PFSK-1 (cell line): ENCODE results near the gene PPM1N. TPM values are rescaled to one million over a fixed set of nuclear protein-coding genes. Genes with fewer than 3 reads are reported as not detected.

Source experiments
- FOXP2 ChIP-seq: optimal IDR thresholded peaks from 2 replicates; pipeline ENCODE3; 2011; ENCODE audit warnings: borderline replicate concordance, control low read depth, inconsistent platforms; ENCODE audit not compliant: insufficient read depth; ENCODE audit errors: extremely low read length, extremely low read depth
- POLR2AphosphoS5 ChIP-seq: IDR thresholded peaks from 2 replicates; pipeline ENCODE4 v1.6.1; 2012; ENCODE audit warnings: low read depth, mild to moderate bottlenecking, control low read depth, low read length, moderate library complexity
- SIN3A ChIP-seq: IDR thresholded peaks from 2 replicates; pipeline ENCODE4 v1.6.1; 2012; ENCODE audit warnings: mild to moderate bottlenecking, low read length, moderate library complexity, borderline replicate concordance; ENCODE audit not compliant: insufficient read depth
- TAF1 ChIP-seq: IDR thresholded peaks from 2 replicates; pipeline ENCODE4 v1.6.1; 2012; ENCODE audit warnings: low read length, control low read depth, borderline replicate concordance; ENCODE audit not compliant: insufficient read depth
- polyA plus RNA-seq: library from polyadenylated mRNA; unstranded; fragments of >200 nt; gene quantifications from one replicate; pipeline ENCODE4 v1.2.1, GENCODE V29; 2012; ENCODE audit warnings: low read depth, missing spikeins; ENCODE audit not compliant: insufficient read length
- TF ChIP-seq, protein P1 (sequence below), 2 experiments: IDR thresholded peaks; 2 replicates each; pipeline versions ENCODE4 v1.6.1 to v1.8.0; 2011 to 2012; ENCODE audit warnings: low read depth in 2 of 2, low read length in 2 of 2, control low read depth in 1 of 2, inconsistent platforms in 1 of 2, mild to moderate bottlenecking in 1 of 2, moderate library complexity in 1 of 2; ENCODE audit not compliant: insufficient read depth in 1 of 2

PPM1N gene, protein sequence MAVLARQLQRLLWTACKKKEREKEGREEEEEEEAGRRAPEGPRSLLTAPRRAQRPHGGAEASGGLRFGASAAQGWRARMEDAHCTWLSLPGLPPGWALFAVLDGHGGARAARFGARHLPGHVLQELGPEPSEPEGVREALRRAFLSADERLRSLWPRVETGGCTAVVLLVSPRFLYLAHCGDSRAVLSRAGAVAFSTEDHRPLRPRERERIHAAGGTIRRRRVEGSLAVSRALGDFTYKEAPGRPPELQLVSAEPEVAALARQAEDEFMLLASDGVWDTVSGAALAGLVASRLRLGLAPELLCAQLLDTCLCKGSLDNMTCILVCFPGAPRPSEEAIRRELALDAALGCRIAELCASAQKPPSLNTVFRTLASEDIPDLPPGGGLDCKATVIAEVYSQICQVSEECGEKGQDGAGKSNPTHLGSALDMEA
- 5.8 TPM for polyA plus RNA-seq

DNA sequence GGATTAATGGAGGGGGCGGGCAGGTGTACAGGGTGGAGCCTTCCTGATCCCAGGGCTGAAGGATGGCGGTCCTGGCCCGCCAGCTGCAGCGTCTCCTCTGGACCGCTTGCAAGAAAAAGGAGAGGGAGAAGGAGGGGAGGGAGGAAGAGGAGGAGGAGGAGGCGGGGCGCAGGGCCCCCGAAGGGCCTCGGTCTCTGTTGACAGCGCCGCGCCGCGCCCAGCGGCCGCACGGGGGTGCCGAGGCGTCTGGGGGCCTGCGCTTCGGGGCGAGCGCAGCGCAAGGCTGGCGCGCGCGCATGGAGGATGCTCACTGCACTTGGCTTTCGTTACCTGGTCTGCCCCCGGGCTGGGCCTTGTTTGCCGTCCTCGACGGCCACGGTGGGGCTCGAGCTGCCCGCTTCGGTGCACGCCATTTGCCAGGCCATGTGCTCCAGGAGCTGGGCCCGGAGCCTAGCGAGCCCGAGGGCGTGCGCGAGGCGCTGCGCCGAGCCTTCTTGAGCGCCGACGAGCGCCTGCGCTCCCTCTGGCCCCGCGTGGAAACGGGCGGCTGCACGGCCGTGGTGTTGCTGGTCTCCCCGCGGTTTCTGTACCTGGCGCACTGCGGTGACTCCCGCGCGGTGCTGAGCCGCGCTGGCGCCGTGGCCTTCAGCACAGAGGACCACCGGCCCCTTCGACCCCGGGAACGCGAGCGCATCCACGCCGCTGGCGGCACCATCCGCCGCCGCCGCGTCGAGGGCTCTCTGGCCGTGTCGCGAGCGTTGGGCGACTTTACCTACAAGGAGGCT lies at the start of gene PPM1N:
Gene PPM1N, plus strand, starts transcription at position 33 of the 785 bp plus-strand sequence. Its CDS starts 30 bp downstream, at position 63.
- TF ChIP-seq TAF1, result no peak

DNA sequence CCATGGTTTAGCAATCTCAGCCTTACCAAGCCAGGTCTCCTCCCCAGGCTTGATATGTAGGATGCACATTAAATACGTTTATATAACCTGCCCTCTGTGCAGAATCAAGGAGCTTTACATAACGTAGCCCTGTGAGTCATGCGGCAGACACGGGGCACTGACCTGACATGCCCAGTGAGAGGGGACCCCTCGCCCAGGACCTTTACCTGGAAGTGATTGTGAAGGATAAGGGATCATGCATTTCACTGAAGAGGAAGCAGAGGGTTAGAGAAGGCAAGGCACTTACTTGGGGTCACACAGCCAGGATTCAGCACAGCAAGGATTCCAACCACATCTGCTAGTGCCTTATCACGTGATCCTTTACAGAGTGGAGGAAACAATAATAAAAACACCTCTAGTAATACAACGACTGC lies 49.4 kb upstream of the PPM1N start:
- no peak for TF ChIP-seq FOXP2
- TF ChIP-seq SIN3A, result no peak
- TF ChIP-seq POLR2AphosphoS5, result no peak
- TF ChIP-seq, protein P1, sequence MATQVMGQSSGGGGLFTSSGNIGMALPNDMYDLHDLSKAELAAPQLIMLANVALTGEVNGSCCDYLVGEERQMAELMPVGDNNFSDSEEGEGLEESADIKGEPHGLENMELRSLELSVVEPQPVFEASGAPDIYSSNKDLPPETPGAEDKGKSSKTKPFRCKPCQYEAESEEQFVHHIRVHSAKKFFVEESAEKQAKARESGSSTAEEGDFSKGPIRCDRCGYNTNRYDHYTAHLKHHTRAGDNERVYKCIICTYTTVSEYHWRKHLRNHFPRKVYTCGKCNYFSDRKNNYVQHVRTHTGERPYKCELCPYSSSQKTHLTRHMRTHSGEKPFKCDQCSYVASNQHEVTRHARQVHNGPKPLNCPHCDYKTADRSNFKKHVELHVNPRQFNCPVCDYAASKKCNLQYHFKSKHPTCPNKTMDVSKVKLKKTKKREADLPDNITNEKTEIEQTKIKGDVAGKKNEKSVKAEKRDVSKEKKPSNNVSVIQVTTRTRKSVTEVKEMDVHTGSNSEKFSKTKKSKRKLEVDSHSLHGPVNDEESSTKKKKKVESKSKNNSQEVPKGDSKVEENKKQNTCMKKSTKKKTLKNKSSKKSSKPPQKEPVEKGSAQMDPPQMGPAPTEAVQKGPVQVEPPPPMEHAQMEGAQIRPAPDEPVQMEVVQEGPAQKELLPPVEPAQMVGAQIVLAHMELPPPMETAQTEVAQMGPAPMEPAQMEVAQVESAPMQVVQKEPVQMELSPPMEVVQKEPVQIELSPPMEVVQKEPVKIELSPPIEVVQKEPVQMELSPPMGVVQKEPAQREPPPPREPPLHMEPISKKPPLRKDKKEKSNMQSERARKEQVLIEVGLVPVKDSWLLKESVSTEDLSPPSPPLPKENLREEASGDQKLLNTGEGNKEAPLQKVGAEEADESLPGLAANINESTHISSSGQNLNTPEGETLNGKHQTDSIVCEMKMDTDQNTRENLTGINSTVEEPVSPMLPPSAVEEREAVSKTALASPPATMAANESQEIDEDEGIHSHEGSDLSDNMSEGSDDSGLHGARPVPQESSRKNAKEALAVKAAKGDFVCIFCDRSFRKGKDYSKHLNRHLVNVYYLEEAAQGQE (IDR thresholded peaks at IDR 0.05; ENCODE audit: insufficient read depth in 1 of 2, low read depth in 2 of 2, low read length in 2 of 2), result no peak
- TF ChIP-seq TAF1, result no peak

DNA sequence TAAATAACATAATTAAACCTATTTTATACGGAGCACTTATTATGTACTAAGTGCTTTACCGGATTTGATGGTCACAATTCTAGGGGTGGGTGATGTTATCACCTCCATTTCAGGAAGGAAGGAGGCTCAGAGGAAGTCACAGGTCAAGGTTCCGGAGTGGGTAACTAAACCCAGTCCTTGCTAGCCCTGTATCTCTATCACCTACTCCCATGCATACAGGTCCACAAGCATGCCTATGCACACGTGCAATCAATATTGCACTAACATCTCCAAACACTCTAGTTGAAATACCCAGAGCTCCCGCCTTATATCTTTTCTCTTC lies 48.3 kb upstream of the PPM1N start:
- TF ChIP-seq TAF1, result no peak
- TF ChIP-seq SIN3A, result no peak
- no peak for TF ChIP-seq POLR2AphosphoS5
- no peak for TF ChIP-seq FOXP2

DNA sequence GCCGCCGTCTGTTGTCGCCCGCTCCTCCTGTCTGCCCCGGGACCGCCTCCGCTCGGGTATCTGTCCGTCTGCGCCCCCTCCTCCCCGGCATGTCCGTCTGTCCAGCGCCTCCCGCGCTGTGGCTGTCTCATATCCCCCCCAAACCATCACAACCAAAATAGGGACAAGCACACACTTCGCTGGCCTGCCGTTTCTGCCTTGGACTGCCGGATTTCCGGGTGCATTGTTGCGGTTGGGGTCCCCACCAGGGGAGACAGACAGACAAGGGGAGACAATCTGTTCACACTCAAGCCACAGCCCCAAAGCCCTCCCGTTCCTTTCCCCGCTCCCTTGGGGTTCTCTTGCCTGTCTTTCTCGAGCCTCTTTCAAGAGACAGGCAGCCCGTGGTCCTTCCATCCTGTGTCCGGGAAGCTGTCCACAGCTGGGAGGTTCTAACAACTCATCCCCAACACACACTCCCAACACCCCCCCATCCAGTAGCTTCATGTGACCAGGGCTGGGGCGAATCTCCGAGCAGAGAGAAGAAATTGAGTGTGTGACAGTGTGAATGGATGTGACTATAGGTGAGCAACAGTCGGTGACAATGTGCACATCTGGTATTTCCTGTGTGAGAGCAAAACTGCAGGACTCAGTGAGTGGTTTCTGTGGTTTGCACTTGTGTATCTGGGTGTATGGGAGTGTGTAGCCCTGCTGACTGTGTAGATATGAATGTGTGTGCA lies 47.0 kb upstream of the PPM1N start:
- no peak for TF ChIP-seq FOXP2
- TF ChIP-seq, protein P1 (IDR thresholded peaks at IDR 0.05; ENCODE audit: insufficient read depth in 1 of 2, low read depth in 2 of 2, low read length in 2 of 2), result 0 out of 4 replicates have a peak, but pooled peaks of 1 of the 2 experiments have one; percentile 32

DNA sequence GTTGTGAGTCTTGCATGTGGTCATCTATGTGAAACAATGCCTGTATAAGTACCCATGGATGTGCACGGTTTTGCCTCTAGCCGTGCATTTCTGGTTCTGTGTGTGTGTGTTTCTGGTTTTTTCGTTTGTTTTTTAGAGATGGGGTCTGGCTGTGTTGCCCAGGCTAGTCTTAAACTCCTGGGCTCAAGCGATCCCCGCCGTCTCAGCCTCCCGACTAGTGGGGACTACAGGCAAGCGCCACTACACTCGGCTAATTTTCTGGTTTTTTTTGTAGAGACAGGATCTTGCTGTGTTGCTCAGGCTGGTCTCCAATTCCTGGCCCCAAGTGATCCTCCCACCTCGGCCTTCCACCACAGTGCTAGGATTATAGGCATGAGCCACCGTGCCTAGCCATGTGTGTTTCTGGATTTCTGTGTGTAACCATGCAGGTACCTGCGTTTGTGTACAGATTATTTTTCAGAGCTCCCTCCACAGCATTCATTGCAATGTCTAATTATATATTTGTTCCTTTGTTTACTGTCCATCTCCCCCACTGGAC lies 46.3 kb upstream of the PPM1N start:
- no peak for TF ChIP-seq POLR2AphosphoS5
- no peak for TF ChIP-seq SIN3A
- TF ChIP-seq FOXP2, result no peak
- no peak for TF ChIP-seq TAF1
- TF ChIP-seq, protein P1 (IDR thresholded peaks at IDR 0.05; ENCODE audit: insufficient read depth in 1 of 2, low read depth in 2 of 2, low read length in 2 of 2), result no peak
